NCI-H2196 treated with DMSO at 0.1 percent for 48 hours (cell line): ENCODE measurements around the gene TGFB1I1.
"Not testable (repeated sequence)": the region's sequence is repeated elsewhere in the genome, so short reads cannot be mapped to it uniquely, and the experiment has no call there.

Experiments
- DNase-seq: peaks from one replicate; lab custom pipeline; 2025; ENCODE audit not compliant: unreplicated experiment; lab: John Stamatoyannopoulos, UW

TGFB1I1 gene

GRCh38 chr16:31471875-31472708, at the start of gene TGFB1I1:
TGFB1I1 (plus strand) TSS chr16:31472152; CDS start chr16:31472189, 37 bp downstream.
- no peak for DNase-seq

GRCh38 chr16:31423241-31423640, 48.7 kb upstream of the TGFB1I1 start:
- no peak for DNase-seq

GRCh38 chr16:31423801-31424200, 48.2 kb upstream of the TGFB1I1 start:
- DNase-seq = no peak

- DNase-seq = no peak
Observed at GRCh38 chr16:31427441-31428278, 44.3 kb upstream of the TGFB1I1 start.

- DNase-seq = no peak
Observed at GRCh38 chr16:31428279-31428597, 43.7 kb upstream of the TGFB1I1 start, which contains the start of gene COX6A2. COX6A2 (minus strand) TSS chr16:31428360; CDS start chr16:31428325, 35 bp downstream.

GRCh38 chr16:31428638-31429247, 43.2 kb upstream of the TGFB1I1 start:
- no peak for DNase-seq

- DNase-seq = no peak
Observed at GRCh38 chr16:31429314-31429713, 42.6 kb upstream of the TGFB1I1 start.

GRCh38 chr16:31429796-31430195, 42.2 kb upstream of the TGFB1I1 start:
- no peak for DNase-seq

- DNase-seq = no peak
Observed at GRCh38 chr16:31430380-31431052, 41.4 kb upstream of the TGFB1I1 start.

- no peak for DNase-seq
Observed at GRCh38 chr16:31435341-31436220, 36.4 kb upstream of the TGFB1I1 start.

GRCh38 chr16:31436221-31437045, 35.5 kb upstream of the TGFB1I1 start:
- DNase-seq = no peak

- no peak for DNase-seq
Observed at GRCh38 chr16:31438414-31438813, 33.5 kb upstream of the TGFB1I1 start.

GRCh38 chr16:31439023-31439422, 32.9 kb upstream of the TGFB1I1 start:
- not testable (repeated sequence) for DNase-seq

- no peak for DNase-seq
Observed at GRCh38 chr16:31439519-31439918, 32.4 kb upstream of the TGFB1I1 start.

- DNase-seq = no peak
Observed at GRCh38 chr16:31440516-31441184, 31.3 kb upstream of the TGFB1I1 start.

GRCh38 chr16:31441956-31442355, 30.0 kb upstream of the TGFB1I1 start:
- DNase-seq = no peak

- DNase-seq = not testable (repeated sequence)
Observed at GRCh38 chr16:31445931-31446330, 26.0 kb upstream of the TGFB1I1 start.

GRCh38 chr16:31451201-31451600, 20.8 kb upstream of the TGFB1I1 start:
- no peak for DNase-seq
